ENCODE results near the gene CDKN2C. TPM values are rescaled to one million over a fixed set of nuclear protein-coding genes. Genes with fewer than 3 reads are reported as not detected.

The CDKN2C gene
- total RNA-seq, 1 experiment from 2014 or later: 9.4 TPM

- CTCF ChIA-PET: no interaction called here
These were observed 1.0 kb downstream of the CDKN2C start for GRCh38 chr1:50970931-50971582.

More at GRCh38 chr1:50970931-50971582, 1.0 kb downstream of the CDKN2C start:
- Histone ChIP-seq H3K27me3 (ENCODE audit: insufficient read depth, low read length) (no peaks in the 10 kb centered on the region), H3K9me2 (ENCODE audit: insufficient read depth) (no peaks in the 10 kb centered on the region; the same call in 1 of the 2 replicates), H3K36me3 (ENCODE audit: control insufficient read depth in 1 of 2, insufficient read depth in 2 of 2, low read length in 2 of 2) (no peaks in the 10 kb centered on the region), H3K4me3 (replicated peaks in 1 of 2; ENCODE audit: low read depth in 1 of 2, low read length in 2 of 2) (no peak overlapping the region), H3K9ac (ENCODE audit: low read length) (no peak overlapping the region), H3K4me1 (ENCODE audit: control insufficient read depth in 1 of 2, insufficient read depth in 2 of 2, low read length in 2 of 2) (peaks cover 7 to 24% of the 10 kb centered on the region in 2 experiments; a peak in 3 of 4 replicates), H3K79me2 (ENCODE audit: insufficient read depth, low read length) (no peaks in the 10 kb centered on the region), H3K9me3 (ENCODE audit: control insufficient read depth in 1 of 2, insufficient read depth in 1 of 2, low read depth in 1 of 2, low read length in 2 of 2) (no peaks in the 10 kb centered on the region), H3K27ac (ENCODE audit: low read depth, low read length) (no peak overlapping the region), H2AFZ (ENCODE audit: low read depth, low read length, poor library complexity, severe bottlenecking) (no peak overlapping the region), H3K4me2 (ENCODE audit: low read length) (peak overlapping the region; percentile 96), H4K20me1 (ENCODE audit: insufficient read depth) (no peaks in the 10 kb centered on the region)
- intact Hi-C loops (cut with micrococcal nuclease): no loop called here
- no peak for ATAC-seq
- ChIA-PET POLR2A (interaction anchor here (1.3 to 3.2 kb wide), 2 partner anchors 8 to 10 kb away, joined by 4 to 9 read pairs; partner anchors contain the start of gene FAF1), RAD21 (ENCODE audit: low non-redundant PET in 1 of 2, low total read pairs in 2 of 2, uncharacterized antibody in 2 of 2, unreplicated experiment in 2 of 2) (no interaction called here)
- TF ChIP-seq REST (IDR thresholded peaks at IDR 0.05; ENCODE audit: low read depth) (no peak), SP1 (IDR thresholded peaks at IDR 0.05; ENCODE audit: low read depth) (no peak), CBX3 (IDR thresholded peaks at IDR 0.05; ENCODE audit: low read depth) (no peak), SIN3A (IDR thresholded peaks at IDR 0.05; ENCODE audit: low read depth) (no peak), ATF3 (IDR thresholded peaks at IDR 0.05) (no peak), SRF (IDR thresholded peaks at IDR 0.05; ENCODE audit: low read depth) (no peak)
- DNase-seq (ENCODE audit: low read depth, low spot score): no peak
- BruUV-seq (replicated peaks): no TSS peak

Data from HCT116 (cell line).